Lower lobe of right lung (tissue), 2 donors: ENCODE data around the gene HYOU1. TPM values are rescaled to one million over a fixed set of nuclear protein-coding genes. Genes with fewer than 3 reads are reported as not detected.

Source experiments
- ATAC-seq, 2 donors: fragments of 200-7000 bp; cut with Tn5 transposase; one replicate each; pipeline ENCODE4 v1.9.1; 2020 to 2022; ENCODE audit warnings: mild to moderate bottlenecking in 2 of 2, moderate library complexity in 2 of 2
- DNase-seq: peaks from one replicate; pipeline ENCODE4 v3.0.0-alpha.2; 2020
- H3K27ac ChIP-seq: fragments of 200-600 bp; one replicate; pipeline ENCODE4 v1.8.0; 2022
- H3K27me3 ChIP-seq: fragments of 200-600 bp; one replicate; pipeline ENCODE4 v1.8.0; 2022; ENCODE audit warnings: low read depth
- H3K36me3 ChIP-seq: fragments of 200-600 bp; one replicate; pipeline ENCODE4 v1.8.0; 2022; ENCODE audit warnings: mild to moderate bottlenecking
- H3K4me1 ChIP-seq: fragments of 200-600 bp; one replicate; pipeline ENCODE4 v1.8.0; 2022
- H3K4me3 ChIP-seq: fragments of 200-600 bp; one replicate; pipeline ENCODE4 v1.8.0; 2022; ENCODE audit warnings: mild to moderate bottlenecking
- H3K9me3 ChIP-seq: fragments of 200-600 bp; one replicate; pipeline ENCODE4 v1.8.0; 2022
- CTCF ChIP-seq: fragments of 200-600 bp; IDR thresholded peaks from one replicate; pipeline ENCODE4 v1.8.0; 2022; ENCODE audit warnings: antibody characterized with exemption, mild to moderate bottlenecking
- intact Hi-C: fragments of 100-400 bp; cut with DNase I; formaldehyde crosslinking; loops from one replicate; pipeline ENCODE4 v1.11.0; 2022
- total RNA-seq: library from RNA; stranded (reverse); fragmentation: NEBNext Ultra II Directional; extraction: Animal tissue kit (Norgen Biotek cat#: 25700); gene quantifications from one replicate; pipeline ENCODE4 v1.2.1, GENCODE V29; 2021
- donor health status: DM: no; HTN: yes; CAD: no; lungs with severe emphysema.

HYOU1 gene
- total RNA-seq, 1 donor from 2014 or later: 115 TPM

DNA sequence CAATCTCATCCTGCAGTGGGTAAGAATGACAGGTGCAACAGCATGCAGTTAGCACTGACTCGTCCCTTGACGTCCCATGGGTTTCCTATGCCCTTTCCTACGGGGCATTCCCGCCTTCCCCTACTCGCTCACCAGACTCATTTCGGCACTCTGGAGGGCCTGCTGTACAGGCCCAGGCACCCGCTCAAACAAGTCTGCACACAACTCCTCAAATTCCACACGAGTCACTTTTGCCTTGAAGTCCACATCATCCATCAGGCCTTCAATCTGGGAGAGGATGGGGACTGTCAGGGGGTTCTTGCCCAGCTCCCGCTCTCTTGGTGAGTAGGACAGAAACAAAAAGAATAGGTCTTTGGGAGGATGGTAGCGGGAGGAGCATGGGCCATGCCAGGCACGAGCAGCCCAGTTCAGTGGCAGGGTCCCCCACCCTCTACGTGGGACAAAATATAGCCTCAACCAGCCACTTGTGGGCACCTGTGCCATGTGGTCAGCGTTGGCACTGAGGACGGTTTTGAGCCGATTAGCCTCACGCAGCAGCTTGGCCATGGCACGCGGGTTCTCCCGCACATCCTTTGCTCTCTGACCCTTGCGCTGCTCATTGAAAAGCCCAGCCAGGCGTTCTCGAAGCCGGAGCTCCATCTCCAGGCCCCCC, 4.7 kb downstream of the HYOU1 start:
- TF ChIP-seq CTCF: no peak
- Histone ChIP-seq H3K36me3 (peaks cover 82% of the 10 kb centered on the region), H3K4me3 (no peak overlapping the region), H3K9me3 (no peaks in the 10 kb centered on the region), H3K4me1 (peaks cover 15% of the 10 kb centered on the region), H3K27ac (no peak overlapping the region), H3K27me3 (no peaks in the 10 kb centered on the region)
- ATAC-seq (no peak), DNase-seq (no peak)
- intact Hi-C loops: no loop called here

- no peak overlapping the region for H3K27ac ChIP-seq
- no peaks in the 10 kb centered on the region for H3K27me3 ChIP-seq
- DNase-seq (no peak), ATAC-seq (no peak)
- peaks cover 89% of the 10 kb centered on the region for H3K36me3 ChIP-seq
- no peak for TF ChIP-seq CTCF
- intact Hi-C loops: no loop called here
- H3K4me1 ChIP-seq: peaks cover 15% of the 10 kb centered on the region
- H3K4me3 ChIP-seq: no peak overlapping the region
- H3K9me3 ChIP-seq: no peaks in the 10 kb centered on the region
Measured at GRCh38 chr11:119051440-119052162, 5.4 kb downstream of the HYOU1 start.

- no peak overlapping the region for H3K4me3 ChIP-seq
- TF ChIP-seq CTCF: no peak
- H3K4me1 ChIP-seq: no peaks in the 10 kb centered on the region
- H3K27ac ChIP-seq: no peak overlapping the region
- no peak for DNase-seq
- H3K27me3 ChIP-seq: no peaks in the 10 kb centered on the region
- intact Hi-C loops: no loop called here
- peaks cover 98% of the 10 kb centered on the region for H3K36me3 ChIP-seq
- no peak for ATAC-seq
- no peaks in the 10 kb centered on the region for H3K9me3 ChIP-seq
Measured at GRCh38 chr11:119049081-119049480, 7.9 kb downstream of the HYOU1 start.

DNA sequence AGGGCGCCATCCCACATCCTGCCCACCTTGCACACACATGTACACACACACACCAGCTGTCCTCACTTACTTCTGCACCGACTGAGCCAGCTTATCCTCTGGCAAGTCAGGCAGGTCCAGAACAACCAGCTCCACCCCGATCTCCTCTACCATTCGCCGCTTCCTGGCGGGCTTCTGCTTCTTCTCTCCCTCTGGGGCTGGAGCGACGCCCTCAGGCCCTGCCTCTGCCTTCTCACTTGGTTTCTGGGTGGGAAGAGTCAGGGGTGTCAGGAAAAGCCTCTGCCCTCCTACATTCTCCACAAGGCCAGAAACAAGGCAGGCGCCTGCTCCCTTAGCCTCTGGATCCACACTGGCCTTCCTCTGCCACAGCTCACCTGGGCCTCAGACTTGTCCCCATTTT, 8.4 kb downstream of the HYOU1 start:
- no peak for TF ChIP-seq CTCF
- Histone ChIP-seq H3K9me3 (no peaks in the 10 kb centered on the region), H3K27ac (no peak overlapping the region), H3K27me3 (no peaks in the 10 kb centered on the region), H3K36me3 (peaks cover 94% of the 10 kb centered on the region), H3K4me3 (no peak overlapping the region), H3K4me1 (no peaks in the 10 kb centered on the region)
- ATAC-seq (no peak), DNase-seq (no peak)
- intact Hi-C loops: no loop called here

GRCh38 chr11:119047205-119047604, 9.8 kb downstream of the HYOU1 start:
- no peaks in the 10 kb centered on the region for H3K27me3 ChIP-seq
- no peaks in the 10 kb centered on the region for H3K9me3 ChIP-seq
- H3K27ac ChIP-seq: no peak overlapping the region
- TF ChIP-seq CTCF: no peak
- H3K4me1 ChIP-seq: no peaks in the 10 kb centered on the region
- no peak overlapping the region for H3K4me3 ChIP-seq
- ATAC-seq: no peak
- DNase-seq: no peak
- H3K36me3 ChIP-seq: peaks cover 80% of the 10 kb centered on the region
- intact Hi-C loops: no loop called here
